Measurements from ENCODE around the gene CD24. TPM values are rescaled to one million over a fixed set of nuclear protein-coding genes. Genes with fewer than 3 reads are reported as not detected.

The CD24 gene
- total RNA-seq, 4 donors from 2014 or later = 5.1 to 235 (median 9.4) TPM

DNA sequence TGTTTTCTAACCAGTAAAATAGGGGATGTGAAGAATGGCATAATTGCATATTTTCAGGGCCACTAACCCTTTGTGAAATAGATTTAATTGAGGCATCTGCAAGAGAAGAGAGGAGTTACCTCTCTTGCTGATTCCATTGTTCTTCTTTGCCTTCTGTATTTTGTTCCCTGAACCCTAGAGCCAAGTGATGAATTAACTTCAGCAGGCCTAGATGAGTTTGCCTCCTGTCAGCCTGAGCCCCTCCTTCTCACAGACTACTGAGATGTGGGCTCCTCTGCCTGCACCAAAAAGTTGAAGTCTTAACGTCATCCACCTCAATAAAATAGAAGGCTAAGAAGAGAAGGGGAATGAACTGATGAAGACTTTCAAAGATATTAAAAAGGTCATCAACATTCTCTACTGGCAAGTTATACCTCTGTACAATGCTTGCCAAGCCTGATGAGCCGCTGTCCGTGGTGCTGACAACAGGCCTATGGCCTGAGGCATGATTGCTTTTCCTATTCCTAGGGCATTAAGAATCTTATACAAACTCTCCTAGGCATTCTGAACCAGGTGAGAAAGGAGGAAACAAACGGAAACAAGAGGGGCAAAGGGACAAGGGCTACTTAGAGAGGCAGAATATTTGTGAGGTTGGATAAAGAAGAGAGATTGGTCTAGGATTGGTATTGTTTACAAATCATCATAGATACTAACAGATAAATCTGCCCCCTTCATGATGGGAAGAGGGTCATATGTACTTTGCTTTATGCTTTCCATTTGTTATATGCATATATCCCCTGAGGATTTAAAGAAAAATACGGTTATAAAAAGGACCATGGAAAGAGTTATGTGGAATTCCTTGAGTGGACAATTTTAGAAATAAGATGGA is 46.8 kb downstream of the CD24 start:
- TF ChIP-seq CTCF (IDR thresholded peaks at IDR 0.05) (no peak), POLR2A (IDR thresholded peaks at IDR 0.05) (no peak)
- Histone ChIP-seq H3K4me3 (no peak overlapping the region), H3K27me3 (no peaks in the 10 kb centered on the region), H3K36me3 (no peaks in the 10 kb centered on the region), H3K27ac (no peak overlapping the region), H3K4me1 (no peaks in the 10 kb centered on the region), H3K9me3 (no peaks in the 10 kb centered on the region)
- intact Hi-C loops (cut with DNase I; ENCODE audit: low total_unique reads) = no loop called here
- DNase-seq = no peak

GRCh38 chr6:106925948-106926347 is 48.6 kb downstream of the CD24 start:
- Histone ChIP-seq H3K27ac (no peak overlapping the region), H3K36me3 (no peaks in the 10 kb centered on the region), H3K9me3 (no peaks in the 10 kb centered on the region), H3K4me1 (no peaks in the 10 kb centered on the region), H3K4me3 (no peak overlapping the region), H3K27me3 (no peaks in the 10 kb centered on the region)
- intact Hi-C loops (cut with DNase I; ENCODE audit: low total_unique reads) = no loop called here
- DNase-seq = no peak
- TF ChIP-seq CTCF (IDR thresholded peaks at IDR 0.05) (no peak), POLR2A (IDR thresholded peaks at IDR 0.05) (no peak)

GRCh38 chr6:106924694-106925523 is 49.6 kb downstream of the CD24 start:
- no peak overlapping the region for H3K27ac ChIP-seq
- TF ChIP-seq POLR2A (IDR thresholded peaks at IDR 0.05) (no peak), CTCF (IDR thresholded peaks at IDR 0.05) (no peak)
- H3K36me3 ChIP-seq = no peaks in the 10 kb centered on the region
- no peaks in the 10 kb centered on the region for H3K9me3 ChIP-seq
- no peaks in the 10 kb centered on the region for H3K27me3 ChIP-seq
- no peaks in the 10 kb centered on the region for H3K4me1 ChIP-seq
- intact Hi-C loops (cut with DNase I; ENCODE audit: low total_unique reads) = no loop called here
- DNase-seq = no peak
- no peak overlapping the region for H3K4me3 ChIP-seq

DNA sequence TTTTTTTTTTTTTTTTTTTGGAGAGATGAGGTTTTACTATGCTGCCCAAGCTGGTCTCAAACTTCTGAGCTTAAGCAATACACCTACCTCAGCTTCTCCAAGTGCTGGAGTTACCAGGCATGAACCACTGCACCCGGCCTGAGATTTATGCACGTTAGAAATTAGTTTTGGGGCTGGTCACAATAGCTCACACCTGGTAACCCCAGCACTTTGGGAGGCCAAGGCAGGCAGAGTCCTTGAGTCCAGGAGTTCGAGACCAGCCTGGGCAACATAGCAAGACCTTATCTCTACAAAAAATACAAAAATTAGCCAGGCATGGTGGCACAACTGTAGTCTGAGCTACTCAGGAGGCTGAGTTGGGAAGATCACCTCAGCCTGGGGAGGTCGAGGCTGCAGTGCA is 51.9 kb downstream of the CD24 start:
- TF ChIP-seq CTCF (IDR thresholded peaks at IDR 0.05) (no peak), POLR2A (IDR thresholded peaks at IDR 0.05) (no peak)
- Histone ChIP-seq H3K27ac (no peak overlapping the region), H3K27me3 (no peaks in the 10 kb centered on the region), H3K4me1 (no peaks in the 10 kb centered on the region), H3K9me3 (no peaks in the 10 kb centered on the region), H3K4me3 (no peak overlapping the region), H3K36me3 (no peaks in the 10 kb centered on the region)
- intact Hi-C loops (cut with DNase I; ENCODE audit: low total_unique reads) = no loop called here
- DNase-seq = no peak

Other genes with a start within 250 kb of the CD24 start
- 10 to 100 TPM in 2 of 4 donors, 1 to 10 TPM in 1, under 1 TPM in 1; 0.77 to 16.5 (median 11.3) TPM for gene MTRES1, start 53.5 kb upstream of the CD24 start, total RNA-seq
- 1 to 10 TPM; 1.5 to 9.1 (median 3.4) TPM for gene BEND3, start 140.8 kb upstream of the CD24 start, total RNA-seq

All from uterus (tissue), 4 donors.